ENCODE data around the gene TMEM82.

The TMEM82 gene

GRCh38 chr1:15737324-15738319 is 4.7 kb upstream of the TMEM82 start:
- CTCF ChIA-PET, result interaction anchor here (0.6 kb wide), 1 partner anchor 90 kb away, joined by 3 read pairs; no protein-coding TSS in a partner anchor
- POLR2A ChIA-PET (ENCODE audit: low non-redundant PET), result interaction anchor here (0.6 to 0.7 kb wide), 2 partner anchors 74 to 118 kb away, joined by 3 read pairs; no protein-coding TSS in a partner anchor

GRCh38 chr1:15738416-15739113 is 3.7 kb upstream of the TMEM82 start:
- POLR2A ChIA-PET (ENCODE audit: low non-redundant PET), result no interaction called here
- H3K27ac ChIP-seq, result peak overlapping the region; percentile 84
- DNase-seq (ENCODE audit: low spot score), result no peak
- TF ChIP-seq CTCF (conservative IDR thresholded peaks at IDR 0.05; ENCODE audit: low read depth), result no peak
- CTCF ChIA-PET, result no interaction called here

More at GRCh38 chr1:15737324-15738319, 4.7 kb upstream of the TMEM82 start:
- H3K27ac ChIP-seq, result peak overlapping the region; percentile 84
- no peak for TF ChIP-seq CTCF (conservative IDR thresholded peaks at IDR 0.05; ENCODE audit: low read depth)
- no peak for DNase-seq (ENCODE audit: low spot score)

GRCh38 chr1:15739259-15739658 is 3.0 kb upstream of the TMEM82 start:
- ChIA-PET CTCF (no interaction called here), POLR2A (ENCODE audit: low non-redundant PET) (no interaction called here)

GRCh38 chr1:15739745-15740144 is 2.6 kb upstream of the TMEM82 start:
- ChIA-PET CTCF (interaction anchor here (0.7 kb wide), 1 partner anchor 150 kb away, joined by 3 read pairs; no protein-coding TSS in a partner anchor), POLR2A (ENCODE audit: low non-redundant PET) (no interaction called here)
- TF ChIP-seq CTCF (conservative IDR thresholded peaks at IDR 0.05; ENCODE audit: low read depth), result no peak
- peak overlapping the region; percentile 84 for H3K27ac ChIP-seq
- no peak for DNase-seq (ENCODE audit: low spot score)

More at GRCh38 chr1:15739259-15739658, 3.0 kb upstream of the TMEM82 start:
- DNase-seq (ENCODE audit: low spot score), result no peak
- H3K27ac ChIP-seq, result peak overlapping the region; percentile 84
- TF ChIP-seq CTCF (conservative IDR thresholded peaks at IDR 0.05; ENCODE audit: low read depth), result no peak

GRCh38 chr1:15740924-15741850 is 1.1 kb upstream of the TMEM82 start:
- peak overlapping the region; percentile 84 for H3K27ac ChIP-seq
- peak; percentile 94 for TF ChIP-seq CTCF (conservative IDR thresholded peaks at IDR 0.05; ENCODE audit: low read depth)
- CTCF ChIA-PET, result interaction anchor here (0.6 to 1.3 kb wide), 15 partner anchors 9 to 570 kb away, joined by 3 to 12 read pairs (median 3); no protein-coding TSS in a partner anchor
- peak; percentile 87 for DNase-seq (ENCODE audit: low spot score)
- POLR2A ChIA-PET (ENCODE audit: low non-redundant PET), result no interaction called here

Data from RWPE1 (cell line).